ENCODE results near the gene RNF31.

RNF31 gene

DNA sequence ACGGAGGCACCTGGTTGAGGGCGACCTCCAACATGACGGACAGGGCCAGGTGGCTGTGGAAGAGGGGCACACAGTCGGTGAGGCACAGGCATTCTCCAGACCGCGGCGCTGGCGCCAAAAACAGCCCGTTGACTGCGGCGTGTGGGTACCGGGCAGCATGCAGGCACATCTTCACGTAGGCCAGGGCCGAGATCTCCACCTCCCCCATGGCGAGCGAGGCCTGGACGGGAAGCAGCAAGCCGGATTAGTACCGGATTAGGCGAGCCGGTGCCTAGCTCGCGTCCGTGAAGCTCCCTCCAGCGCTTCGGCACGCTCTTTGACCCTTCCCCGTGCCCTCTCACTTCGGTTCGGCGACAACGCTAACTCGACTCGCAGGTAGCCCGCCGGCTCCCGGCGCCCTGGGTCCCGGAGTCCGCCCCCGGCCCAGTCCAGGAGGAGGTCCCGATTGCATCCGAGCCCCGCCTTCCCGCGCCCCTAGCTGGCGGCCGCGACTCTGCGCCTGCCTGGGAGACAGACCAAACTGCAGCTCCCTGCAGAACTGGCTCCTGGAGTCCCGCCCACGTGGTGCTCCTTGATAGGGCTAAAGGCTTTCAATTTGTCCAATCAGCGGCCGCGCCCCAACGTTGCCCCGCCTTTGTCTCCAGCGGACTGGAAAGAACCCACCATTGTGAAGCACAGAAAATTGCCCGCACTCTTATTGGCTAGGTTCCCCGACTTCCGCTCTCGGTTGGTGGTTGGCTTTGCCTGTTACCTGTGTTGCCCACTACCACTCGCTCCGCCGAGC is 6.0 kb upstream of the RNF31 start, which contains the start of gene EMC9:
Gene EMC9 (minus strand): TSS at position 495 of the 784 bp plus-strand sequence. CDS start 287 bp downstream, at position 208.
- peak within 1 kb of the TSS; percentile 7; the same call in 1 of the 2 replicates for H2AFZ ChIP-seq (ENCODE audit: low read depth, low read length)
- H3K79me2 ChIP-seq (ENCODE audit: low read length): peaks cover 68% of the 10 kb centered on the region
- TF ChIP-seq EZH2phosphoT487 (IDR thresholded peaks at IDR 0.05; ENCODE audit: low read depth): no peak
- TF ChIP-seq, protein P1, sequence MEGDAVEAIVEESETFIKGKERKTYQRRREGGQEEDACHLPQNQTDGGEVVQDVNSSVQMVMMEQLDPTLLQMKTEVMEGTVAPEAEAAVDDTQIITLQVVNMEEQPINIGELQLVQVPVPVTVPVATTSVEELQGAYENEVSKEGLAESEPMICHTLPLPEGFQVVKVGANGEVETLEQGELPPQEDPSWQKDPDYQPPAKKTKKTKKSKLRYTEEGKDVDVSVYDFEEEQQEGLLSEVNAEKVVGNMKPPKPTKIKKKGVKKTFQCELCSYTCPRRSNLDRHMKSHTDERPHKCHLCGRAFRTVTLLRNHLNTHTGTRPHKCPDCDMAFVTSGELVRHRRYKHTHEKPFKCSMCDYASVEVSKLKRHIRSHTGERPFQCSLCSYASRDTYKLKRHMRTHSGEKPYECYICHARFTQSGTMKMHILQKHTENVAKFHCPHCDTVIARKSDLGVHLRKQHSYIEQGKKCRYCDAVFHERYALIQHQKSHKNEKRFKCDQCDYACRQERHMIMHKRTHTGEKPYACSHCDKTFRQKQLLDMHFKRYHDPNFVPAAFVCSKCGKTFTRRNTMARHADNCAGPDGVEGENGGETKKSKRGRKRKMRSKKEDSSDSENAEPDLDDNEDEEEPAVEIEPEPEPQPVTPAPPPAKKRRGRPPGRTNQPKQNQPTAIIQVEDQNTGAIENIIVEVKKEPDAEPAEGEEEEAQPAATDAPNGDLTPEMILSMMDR (IDR thresholded peaks at IDR 0.05; ENCODE audit: low read depth, low read length): peak; percentile 11; the same call in 1 of the 2 replicates

DNA sequence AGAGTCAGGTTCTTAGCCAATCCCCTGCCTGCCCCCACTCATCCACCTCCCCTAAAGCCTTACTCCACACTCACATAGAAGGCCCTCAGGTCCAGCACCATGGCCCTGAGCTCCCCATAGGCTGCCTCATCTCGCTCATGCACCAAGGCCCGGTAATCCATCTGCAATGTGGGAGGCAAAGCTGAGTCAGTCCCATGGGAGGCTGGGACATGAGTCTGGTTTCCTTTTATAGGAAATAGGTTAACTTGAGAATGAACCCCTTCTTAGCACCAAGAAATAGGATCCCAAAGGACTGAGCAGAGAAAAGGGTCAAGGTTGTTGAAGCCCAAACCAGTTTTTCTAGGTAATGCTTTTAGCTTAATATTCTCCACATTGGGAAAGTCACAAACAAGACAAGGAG is 3.8 kb upstream of the RNF31 start:
- no peaks in the 10 kb centered on the region for H3K27me3 ChIP-seq (ENCODE audit: low read depth, low read length)
- H3K9ac ChIP-seq (ENCODE audit: low read length): no peak overlapping the region
- no peaks in the 10 kb centered on the region for H3K9me3 ChIP-seq (ENCODE audit: insufficient read depth, low read length)
- no peak overlapping the region for H3K4me2 ChIP-seq (ENCODE audit: low read length)
- TF ChIP-seq, protein P1 (IDR thresholded peaks at IDR 0.05; ENCODE audit: low read depth, low read length): no peak
- TF ChIP-seq EZH2phosphoT487 (IDR thresholded peaks at IDR 0.05; ENCODE audit: low read depth): no peak
- H3K4me1 ChIP-seq (ENCODE audit: low read length): peaks cover 34% of the 10 kb centered on the region
- H3K79me2 ChIP-seq (ENCODE audit: low read length): peaks cover 58% of the 10 kb centered on the region
- H3K36me3 ChIP-seq (replicated peaks; ENCODE audit: low read depth, low read length): peaks cover 26% of the 10 kb centered on the region
- no peak overlapping the region for H2AFZ ChIP-seq (ENCODE audit: low read depth, low read length)
- peaks cover 2% of the 10 kb centered on the region; the same call in 1 of the 2 replicates for H4K20me1 ChIP-seq (ENCODE audit: insufficient read depth, low read length)
- H3K4me3 ChIP-seq (ENCODE audit: low read length): no peak overlapping the region
- no peak overlapping the region for H3K27ac ChIP-seq (ENCODE audit: low read length)

More for the DNA sequence above, 6.0 kb upstream of the RNF31 start, which contains the start of gene EMC9:
- peaks cover 38% of the 10 kb centered on the region for H3K4me1 ChIP-seq (ENCODE audit: low read length)
- H4K20me1 ChIP-seq (ENCODE audit: insufficient read depth, low read length): no peaks in the 10 kb centered on the region; the same call in 1 of the 2 replicates
- peak within 1 kb of the TSS; percentile 82 for H3K4me2 ChIP-seq (ENCODE audit: low read length)
- peak within 1 kb of the TSS; percentile 97 for H3K4me3 ChIP-seq (ENCODE audit: low read length)
- peaks cover 41% of the 10 kb centered on the region for H3K36me3 ChIP-seq (replicated peaks; ENCODE audit: low read depth, low read length)
- H3K27ac ChIP-seq (ENCODE audit: low read length): peak within 1 kb of the TSS; percentile 80
- H3K27me3 ChIP-seq (ENCODE audit: low read depth, low read length): no peaks in the 10 kb centered on the region
- peak within 1 kb of the TSS; percentile 91 for H3K9ac ChIP-seq (ENCODE audit: low read length)
- H3K9me3 ChIP-seq (ENCODE audit: insufficient read depth, low read length): no peaks in the 10 kb centered on the region

DNA sequence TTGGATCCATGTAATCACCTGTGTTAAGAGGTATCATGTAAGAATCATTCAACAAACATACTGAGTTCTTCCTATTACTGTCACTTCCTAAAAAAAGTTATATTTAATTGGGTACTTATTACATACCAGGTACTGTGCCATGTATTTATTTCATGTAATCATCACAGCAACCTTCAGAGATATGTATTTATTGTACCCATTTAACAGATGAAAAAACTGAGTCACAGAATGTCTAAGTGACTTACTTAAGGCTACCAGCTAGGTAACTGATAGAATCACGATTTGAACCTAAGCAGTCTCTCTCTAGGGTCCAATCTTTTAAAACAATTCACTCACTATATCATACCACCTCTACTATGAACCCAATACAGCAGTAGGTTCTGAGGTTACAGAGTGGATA is 2.8 kb upstream of the RNF31 start:
- H3K36me3 ChIP-seq (replicated peaks; ENCODE audit: low read depth, low read length): peaks cover 19% of the 10 kb centered on the region
- no peak overlapping the region for H3K4me3 ChIP-seq (ENCODE audit: low read length)
- no peak for TF ChIP-seq EZH2phosphoT487 (IDR thresholded peaks at IDR 0.05; ENCODE audit: low read depth)
- TF ChIP-seq, protein P1 (IDR thresholded peaks at IDR 0.05; ENCODE audit: low read depth, low read length): no peak
- H2AFZ ChIP-seq (ENCODE audit: low read depth, low read length): no peak overlapping the region
- H3K79me2 ChIP-seq (ENCODE audit: low read length): peaks cover 55% of the 10 kb centered on the region
- no peak overlapping the region for H3K9ac ChIP-seq (ENCODE audit: low read length)
- H4K20me1 ChIP-seq (ENCODE audit: insufficient read depth, low read length): peaks cover 2% of the 10 kb centered on the region; the same call in 1 of the 2 replicates
- no peak overlapping the region for H3K4me2 ChIP-seq (ENCODE audit: low read length)
- no peaks in the 10 kb centered on the region for H3K9me3 ChIP-seq (ENCODE audit: insufficient read depth, low read length)
- peaks cover 29% of the 10 kb centered on the region for H3K4me1 ChIP-seq (ENCODE audit: low read length)
- H3K27me3 ChIP-seq (ENCODE audit: low read depth, low read length): no peaks in the 10 kb centered on the region
- no peak overlapping the region for H3K27ac ChIP-seq (ENCODE audit: low read length)

DNA sequence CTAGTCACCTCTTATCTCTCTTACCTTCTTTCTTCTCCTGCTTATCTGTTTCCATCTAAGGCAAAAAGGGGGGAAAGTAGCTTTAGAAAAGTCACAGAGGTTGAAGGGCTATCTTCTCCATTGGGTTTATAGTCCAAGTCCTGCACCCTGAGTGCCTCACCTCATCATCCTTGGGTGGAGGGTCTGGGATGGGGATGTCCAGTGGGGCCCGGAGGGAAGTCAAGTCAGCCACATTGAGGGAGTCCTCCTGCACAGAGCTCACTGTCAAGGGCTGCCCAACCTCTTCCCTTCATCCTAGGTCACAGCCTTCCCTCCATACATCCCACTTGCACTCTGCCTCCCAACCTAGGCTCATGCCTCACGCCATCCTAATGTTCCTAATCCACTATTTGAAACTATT is 2.1 kb upstream of the RNF31 start:
- peak overlapping the region; percentile 93 for H3K4me2 ChIP-seq (ENCODE audit: low read length)
- H3K9ac ChIP-seq (ENCODE audit: low read length): peak overlapping the region; percentile 87
- TF ChIP-seq, protein P1 (IDR thresholded peaks at IDR 0.05; ENCODE audit: low read depth, low read length): no peak
- no peak for TF ChIP-seq EZH2phosphoT487 (IDR thresholded peaks at IDR 0.05; ENCODE audit: low read depth)
- H3K27ac ChIP-seq (ENCODE audit: low read length): peak overlapping the region; percentile 89
- peaks cover 24% of the 10 kb centered on the region for H3K4me1 ChIP-seq (ENCODE audit: low read length)
- no peak overlapping the region for H2AFZ ChIP-seq (ENCODE audit: low read depth, low read length)
- H4K20me1 ChIP-seq (ENCODE audit: insufficient read depth, low read length): 0 out of 2 replicates have a peak, but pooled peaks cover 2% of the 10 kb centered on the region
- H3K9me3 ChIP-seq (ENCODE audit: insufficient read depth, low read length): no peaks in the 10 kb centered on the region
- peak overlapping the region; percentile 78 for H3K4me3 ChIP-seq (ENCODE audit: low read length)
- peaks cover 51% of the 10 kb centered on the region for H3K79me2 ChIP-seq (ENCODE audit: low read length)
- H3K27me3 ChIP-seq (ENCODE audit: low read depth, low read length): no peaks in the 10 kb centered on the region
- H3K36me3 ChIP-seq (replicated peaks; ENCODE audit: low read depth, low read length): peaks cover 23% of the 10 kb centered on the region

All from OCI-LY3 (cell line).